Measurements from ENCODE around the gene NEK10.
"Not testable (repeated sequence)": the region's sequence is repeated elsewhere in the genome, so short reads cannot be mapped to it uniquely, and the experiment has no call there.

The NEK10 gene

DNA sequence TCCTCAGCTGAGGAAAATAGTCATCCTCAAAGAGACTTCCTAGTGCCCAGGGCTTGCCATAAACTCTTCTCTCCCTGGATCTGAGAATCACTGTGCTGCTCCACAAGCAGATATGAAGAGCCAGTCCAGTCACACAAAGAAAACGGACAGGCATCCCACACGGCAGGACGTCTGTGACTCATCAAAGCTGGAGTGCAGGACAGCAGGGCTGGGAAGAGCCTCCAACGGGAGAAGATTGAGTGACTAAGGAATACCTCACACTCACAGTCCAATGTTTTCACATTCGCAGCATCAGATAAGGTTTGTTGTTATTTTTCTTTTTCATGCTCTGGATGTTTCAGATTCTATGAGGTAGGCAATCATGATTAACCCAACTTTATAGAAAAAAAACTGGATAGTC, 57.8 kb downstream of the NEK10 start:
- DNase-seq (ENCODE audit: low read depth), result peak; percentile 98

DNA sequence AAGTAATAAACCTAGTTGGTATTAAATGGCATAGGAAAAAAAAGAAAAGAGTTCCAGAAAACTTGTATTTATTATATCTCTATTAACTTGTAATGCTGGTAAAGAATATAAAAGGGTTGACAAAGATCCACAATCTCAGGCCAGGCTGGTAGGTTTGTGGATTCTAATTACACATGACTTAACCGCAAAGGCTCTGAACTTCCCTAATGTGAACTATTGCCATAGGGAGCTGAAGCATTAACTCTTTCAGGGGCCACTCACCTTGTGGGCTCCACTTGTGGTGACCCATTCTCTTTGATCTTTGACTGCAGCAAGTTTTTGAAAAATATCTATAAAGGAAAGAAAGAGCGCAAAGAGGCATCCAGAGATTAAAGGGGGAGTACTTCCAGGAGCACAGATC, 58.5 kb downstream of the NEK10 start:
- DNase-seq (ENCODE audit: low read depth), result peak; percentile 31

DNA sequence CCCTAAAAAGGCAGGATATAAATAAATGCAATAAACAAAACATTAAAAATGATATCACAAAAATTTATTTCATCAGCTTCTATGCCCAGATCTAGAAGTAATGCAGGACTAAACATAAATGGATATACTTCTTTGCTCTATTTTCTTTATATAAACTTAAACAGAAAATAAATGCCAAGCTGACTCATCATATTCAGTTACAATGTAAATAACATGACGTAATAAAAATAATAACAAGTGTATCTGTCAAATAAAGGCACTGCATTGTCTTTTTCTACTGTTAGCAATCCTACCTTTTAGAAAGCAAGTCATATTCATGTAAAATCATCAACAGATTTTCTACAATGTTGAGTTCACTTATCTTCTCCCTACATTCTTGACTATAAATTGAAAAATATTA, 61.6 kb downstream of the NEK10 start:
- no peak for DNase-seq (ENCODE audit: low read depth)

DNA sequence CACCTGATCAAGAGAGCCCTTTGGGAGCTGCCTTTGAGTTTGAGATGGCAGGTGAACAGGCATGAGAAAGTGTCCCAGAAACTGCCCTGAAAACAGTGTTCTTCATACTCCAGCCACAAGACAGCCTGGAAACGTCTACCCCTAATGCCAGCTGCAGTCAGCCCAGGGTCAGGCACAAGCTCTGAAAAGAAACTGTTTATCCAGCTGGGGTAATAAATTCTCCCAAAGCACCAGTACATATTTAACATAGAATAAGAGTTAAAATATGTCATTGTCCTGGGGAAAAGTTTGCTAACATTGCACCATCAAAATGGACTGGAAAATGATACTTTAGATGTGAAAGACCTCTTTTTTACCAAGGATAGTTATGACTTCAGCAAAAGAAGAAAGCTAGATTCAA, 66.3 kb downstream of the NEK10 start:
- no peak for DNase-seq (ENCODE audit: low read depth)

DNA sequence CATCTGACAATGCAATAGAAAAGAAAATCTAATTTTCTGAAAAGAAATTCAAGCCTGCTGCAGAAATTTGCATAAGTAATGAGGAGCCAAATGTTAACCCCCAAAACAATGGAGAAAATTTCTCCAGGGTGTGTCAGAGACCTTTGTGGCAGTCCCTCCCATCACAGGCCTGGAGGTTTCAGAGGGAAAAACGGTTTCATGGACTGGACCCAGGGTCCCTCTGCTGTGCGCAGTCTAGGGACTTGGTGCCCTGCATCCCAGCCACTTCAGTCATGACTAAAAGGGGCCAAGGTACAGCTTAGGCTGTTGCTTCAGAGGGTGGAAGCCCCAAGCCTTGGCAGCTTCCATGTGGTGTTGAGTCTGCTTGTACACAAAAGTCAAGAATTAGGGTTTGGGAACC, 70.2 kb downstream of the NEK10 start:
- DNase-seq (ENCODE audit: low read depth), result not testable (repeated sequence)

DNA sequence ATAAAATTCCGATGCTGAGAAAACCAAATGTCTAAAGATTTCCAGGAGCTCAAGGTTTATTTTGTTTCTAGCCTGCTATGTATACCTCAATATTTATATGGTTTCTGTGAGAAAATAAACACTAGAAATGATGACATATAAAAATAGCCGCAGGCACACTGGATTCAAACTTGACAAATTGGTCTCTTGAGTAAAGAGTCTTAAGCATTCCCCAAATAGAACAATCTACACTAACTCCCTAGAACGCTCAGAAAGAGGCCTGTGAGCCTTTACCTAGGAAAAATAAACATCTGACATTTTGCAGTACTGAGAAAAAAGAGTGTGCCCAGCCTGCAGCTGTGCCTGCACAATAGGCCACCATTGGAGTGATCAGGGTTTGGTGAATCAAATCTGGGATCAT, 75.2 kb downstream of the NEK10 start:
- no peak for DNase-seq (ENCODE audit: low read depth)

DNA sequence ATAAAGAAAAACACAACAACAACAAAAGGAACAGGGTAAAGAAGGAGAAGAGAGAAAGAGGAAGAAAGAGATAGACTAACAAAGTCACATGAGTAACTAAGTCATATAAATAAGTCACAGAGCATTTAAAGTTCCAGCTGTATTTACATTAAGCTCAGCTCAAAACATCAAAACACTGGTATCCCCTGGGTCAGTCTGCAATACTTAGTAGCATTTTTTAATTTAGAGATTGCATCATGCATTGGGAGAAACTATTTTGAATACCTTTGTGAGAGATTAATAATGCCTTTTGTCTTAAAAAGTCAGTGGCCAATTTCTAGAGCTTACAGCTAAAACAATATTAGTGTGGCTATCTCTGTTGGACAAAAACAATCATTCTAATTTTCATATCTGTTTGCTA, 78.4 kb downstream of the NEK10 start:
- no peak for DNase-seq (ENCODE audit: low read depth)

DNA sequence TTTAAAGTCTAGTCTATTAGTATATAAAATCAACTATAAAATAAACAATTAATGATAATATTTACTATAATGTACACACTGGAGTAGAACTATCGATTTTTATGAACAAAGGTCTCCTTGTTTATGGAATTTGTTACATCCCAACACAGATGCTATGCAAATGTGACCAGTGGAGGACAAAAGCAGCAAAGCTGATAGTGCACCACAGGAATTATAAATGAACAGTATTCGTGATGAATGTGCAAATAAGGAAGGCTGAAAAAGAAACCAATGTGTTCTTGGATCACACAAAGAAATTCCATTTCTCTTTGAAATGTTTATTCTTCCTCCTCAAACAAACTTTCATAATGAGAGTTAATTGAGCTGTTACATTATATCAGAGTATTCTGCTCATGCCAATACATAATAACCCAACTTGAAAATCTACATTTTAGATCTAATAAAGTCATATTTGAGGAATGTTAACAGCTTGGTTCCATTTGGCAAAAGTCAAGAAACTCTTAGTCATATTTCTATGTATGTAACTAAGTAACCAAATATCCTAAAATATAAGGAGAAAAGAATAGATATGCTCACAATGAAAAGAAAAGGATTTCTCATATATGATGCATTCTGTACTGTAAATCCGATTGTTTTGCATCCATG, 79.3 kb downstream of the NEK10 start:
- no peak for DNase-seq (ENCODE audit: low read depth)

DNA sequence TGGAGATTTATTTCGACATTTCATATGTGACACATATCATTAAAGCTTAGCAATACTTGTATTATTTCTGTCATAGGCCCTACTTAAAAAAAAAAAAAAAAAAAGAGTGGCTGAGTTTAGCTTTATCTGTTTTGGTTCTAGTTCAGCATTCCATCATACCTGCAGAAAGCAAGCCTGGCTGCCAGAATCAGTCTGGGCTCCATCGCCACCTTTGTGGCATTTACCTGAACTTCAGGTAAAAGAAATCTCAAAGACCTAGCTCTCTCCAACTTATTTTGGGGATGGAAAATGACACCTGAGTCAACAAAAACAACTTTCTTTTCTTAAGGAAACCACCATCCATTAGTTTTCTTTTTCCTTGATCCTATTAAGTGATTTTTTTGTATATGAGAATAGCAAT, 82.1 kb downstream of the NEK10 start:
- no peak for DNase-seq (ENCODE audit: low read depth)

DNA sequence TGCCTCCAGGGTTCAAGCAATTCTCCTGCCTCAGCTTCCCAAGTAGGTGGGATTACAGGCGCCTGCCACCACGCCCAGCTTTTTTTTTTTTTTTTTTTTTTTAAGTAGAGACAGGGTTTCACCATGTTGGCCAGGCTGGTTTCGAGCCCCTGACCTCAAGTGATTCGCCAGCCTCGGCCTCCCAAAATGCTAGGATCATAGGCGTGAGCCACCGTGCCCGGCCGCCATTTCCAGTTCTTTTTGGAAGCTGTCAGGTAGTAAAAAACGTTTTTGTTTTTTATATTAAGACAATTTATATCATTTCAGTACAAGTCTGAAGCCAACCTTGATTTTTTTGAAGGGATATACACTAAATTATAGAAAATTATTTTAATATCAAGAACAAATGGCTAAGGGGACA, 82.7 kb downstream of the NEK10 start:
- DNase-seq (ENCODE audit: low read depth), result not testable (repeated sequence)

DNA sequence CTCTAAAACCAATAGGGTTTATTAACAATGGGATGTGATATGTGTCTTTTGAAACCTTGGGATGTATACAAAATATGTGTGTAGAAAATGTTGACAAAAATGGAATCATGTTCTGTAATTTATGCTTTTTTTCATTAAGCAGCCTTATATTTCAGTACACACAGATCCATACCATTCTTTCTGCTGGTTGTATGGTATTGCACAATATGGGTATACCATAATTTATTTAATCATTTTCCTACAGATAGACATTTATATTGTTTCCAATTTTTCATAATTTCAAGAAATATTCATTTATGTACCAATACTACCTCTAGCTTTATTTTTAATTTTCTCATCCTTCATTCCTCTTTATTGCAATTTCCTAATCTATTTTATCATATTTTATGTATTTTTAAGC, 83.5 kb downstream of the NEK10 start:
- DNase-seq (ENCODE audit: low read depth), result no peak

DNA sequence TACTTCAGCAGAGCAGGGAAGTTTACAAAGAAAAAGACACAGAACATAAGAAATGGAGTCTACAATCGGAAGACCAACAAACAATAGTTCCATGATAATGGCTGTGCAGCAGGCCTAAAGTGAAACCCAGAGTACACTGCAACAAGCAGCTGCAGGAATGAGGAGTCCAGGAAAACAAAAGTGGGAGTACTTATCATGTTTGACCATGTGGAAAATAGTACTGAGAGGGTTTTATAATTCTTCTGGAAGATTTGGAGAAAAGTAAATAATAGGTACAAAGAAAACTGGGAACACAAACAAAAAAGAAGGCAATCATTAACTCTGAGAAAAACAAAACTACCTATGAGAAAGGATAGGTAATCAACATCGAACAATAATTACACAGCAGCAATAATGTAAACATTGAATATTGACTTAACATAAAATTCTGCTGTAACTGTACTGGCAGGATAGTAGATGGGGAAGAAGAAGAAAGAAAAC, 87.5 kb downstream of the NEK10 start:
- DNase-seq (ENCODE audit: low read depth), result no peak

DNA sequence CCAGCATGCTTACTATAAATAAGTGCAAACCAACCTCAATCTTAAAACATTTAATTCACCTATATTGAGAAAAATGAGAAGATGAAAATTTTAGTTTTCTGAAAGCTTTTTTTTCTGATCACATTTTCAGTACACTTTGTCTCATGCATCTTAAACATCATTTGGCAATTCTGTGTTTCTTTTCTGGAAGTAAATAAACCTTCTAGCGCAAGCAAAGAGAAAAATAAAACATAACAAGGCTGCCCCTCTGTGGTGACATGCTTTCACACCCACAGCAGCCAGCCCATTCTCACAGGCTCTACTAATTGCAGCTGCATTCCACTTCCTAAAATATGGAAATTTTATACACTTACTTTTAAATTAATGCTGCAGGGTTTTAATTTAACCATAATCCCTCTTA, 90.1 kb downstream of the NEK10 start:
- peak; percentile 13 for DNase-seq (ENCODE audit: low read depth)

DNA sequence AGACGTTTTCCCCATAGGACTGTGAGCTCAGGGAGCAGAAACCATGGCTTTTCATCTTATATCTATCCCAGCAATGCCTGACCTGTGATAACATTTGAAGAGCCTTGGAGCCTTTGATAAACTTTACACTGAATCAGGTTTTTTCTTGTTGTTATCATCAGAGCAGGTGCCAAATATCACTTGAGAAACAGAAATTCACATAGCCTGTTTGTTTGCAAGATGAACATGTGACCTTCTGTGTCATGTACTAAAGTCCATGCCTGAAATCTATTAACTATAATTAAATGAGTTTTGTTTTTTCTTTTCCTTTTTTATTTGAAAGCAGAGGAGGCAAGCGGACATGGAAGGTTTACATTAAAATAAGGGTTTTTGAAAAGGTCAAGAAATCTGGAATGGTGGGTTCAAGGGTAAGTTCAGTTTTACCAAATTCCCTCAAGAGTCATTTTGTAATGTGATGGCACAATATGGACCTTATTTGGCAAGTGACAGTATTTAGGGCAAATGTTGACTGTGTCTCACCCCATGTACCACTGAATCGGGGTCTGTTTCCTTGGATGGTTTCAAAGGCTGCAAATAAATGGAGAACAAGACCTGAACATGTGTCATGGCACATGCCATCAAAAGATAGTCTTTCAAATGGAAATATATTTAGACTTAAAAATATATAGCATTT, 90.7 kb downstream of the NEK10 start:
- no peak for DNase-seq (ENCODE audit: low read depth)

DNA sequence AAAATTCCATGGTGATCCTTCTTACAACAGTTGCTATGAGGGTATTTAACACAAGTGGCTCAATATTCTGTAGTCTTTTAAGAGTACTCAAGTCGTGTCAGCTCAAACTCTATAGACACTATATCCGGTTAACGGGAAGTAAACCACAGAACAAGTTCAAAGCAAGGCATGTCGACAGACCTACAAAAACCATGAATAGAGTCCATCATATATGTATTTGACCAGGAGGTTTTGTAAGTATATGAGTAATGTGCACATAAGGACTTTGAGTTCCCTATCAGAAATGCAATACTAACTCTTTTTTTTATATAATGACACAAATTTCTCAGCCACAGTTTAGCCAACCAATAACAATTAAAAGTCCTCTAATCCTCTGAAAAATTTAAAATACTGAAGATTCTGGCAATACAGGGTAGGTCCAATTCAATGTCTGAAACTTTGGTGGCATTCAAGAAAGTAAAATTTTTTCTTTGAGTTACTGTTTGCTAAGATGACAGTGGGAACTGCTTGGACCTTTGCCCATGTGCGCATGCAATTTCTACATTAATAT, 93.7 kb downstream of the NEK10 start:
- no peak for DNase-seq (ENCODE audit: low read depth)

DNA sequence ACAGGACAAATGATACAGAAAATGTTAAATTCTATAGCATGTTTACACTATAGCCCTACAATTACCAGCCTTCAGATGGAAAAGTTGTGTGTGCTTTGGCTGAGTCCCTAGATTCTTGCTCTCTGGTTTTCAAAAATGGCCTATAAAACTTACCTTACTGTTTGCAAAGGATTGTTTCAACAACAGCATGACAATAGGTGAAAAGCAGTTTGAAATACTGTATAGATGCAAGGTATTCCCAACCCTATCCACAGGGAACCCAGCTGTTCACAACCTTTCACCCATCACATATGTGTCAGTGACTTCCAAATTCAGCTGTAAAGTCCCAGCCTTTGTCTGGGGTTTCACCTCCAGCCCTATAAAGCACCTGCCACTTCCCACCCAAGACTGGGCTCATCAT, 97.3 kb downstream of the NEK10 start:
- no peak for DNase-seq (ENCODE audit: low read depth)

DNA sequence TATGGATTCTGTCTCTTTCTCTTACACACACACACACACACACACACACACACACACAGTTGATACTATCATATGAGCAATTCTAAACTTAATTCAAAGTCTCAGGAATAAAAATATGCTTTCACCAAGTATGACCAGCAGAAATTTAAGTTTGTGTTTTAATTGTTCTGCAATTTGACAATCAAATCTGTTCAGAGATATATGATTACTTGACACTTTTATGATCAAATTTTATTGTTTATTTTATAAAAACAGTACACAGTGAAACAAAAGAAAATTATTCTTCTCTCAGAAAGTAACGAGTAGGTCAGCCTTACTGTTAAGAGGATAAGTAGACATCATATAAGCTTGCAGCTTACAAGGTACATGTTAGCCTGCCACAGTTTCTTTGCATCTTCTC, 114.3 kb downstream of the NEK10 start:
- no peak for DNase-seq (ENCODE audit: low read depth)

DNA sequence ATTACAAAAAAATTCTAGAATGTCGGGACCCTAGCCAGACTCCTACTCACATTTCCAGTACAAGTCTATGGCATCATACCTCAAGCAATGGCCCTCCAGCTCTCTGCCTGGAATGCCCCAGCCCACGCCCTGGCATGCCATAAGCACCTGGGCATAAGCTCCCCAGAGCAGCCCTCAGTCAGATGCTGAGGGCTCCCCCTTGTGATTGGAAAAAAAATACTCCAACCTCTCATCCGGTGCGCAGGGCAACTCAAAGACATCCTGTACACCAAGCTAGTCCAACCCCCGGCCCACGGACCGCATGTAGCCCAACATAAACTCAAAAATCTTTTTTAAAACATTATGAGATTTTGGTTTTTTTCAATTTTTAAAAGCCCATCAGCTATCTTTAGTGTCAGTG, 115.4 kb downstream of the NEK10 start:
- DNase-seq (ENCODE audit: low read depth), result peak; percentile 63

DNA sequence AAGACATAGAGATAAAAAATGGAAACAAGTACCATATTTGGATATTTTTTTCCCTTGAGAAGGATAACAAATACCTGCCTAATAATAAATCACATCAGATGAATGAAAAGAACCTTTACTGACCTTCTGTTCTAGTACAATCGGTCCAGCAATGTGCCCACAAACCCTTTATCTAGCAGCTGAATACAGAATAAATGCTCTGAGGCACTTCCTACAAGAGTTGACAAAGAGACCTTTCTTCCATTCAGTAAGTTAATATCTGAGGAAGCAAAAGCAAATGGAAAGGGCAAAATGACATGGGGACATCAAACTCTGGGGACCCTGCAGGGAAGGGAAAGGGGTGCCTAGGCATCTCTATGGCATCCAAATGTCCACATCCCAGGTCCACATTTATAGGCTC, 115.8 kb downstream of the NEK10 start:
- no peak for DNase-seq (ENCODE audit: low read depth)

DNA sequence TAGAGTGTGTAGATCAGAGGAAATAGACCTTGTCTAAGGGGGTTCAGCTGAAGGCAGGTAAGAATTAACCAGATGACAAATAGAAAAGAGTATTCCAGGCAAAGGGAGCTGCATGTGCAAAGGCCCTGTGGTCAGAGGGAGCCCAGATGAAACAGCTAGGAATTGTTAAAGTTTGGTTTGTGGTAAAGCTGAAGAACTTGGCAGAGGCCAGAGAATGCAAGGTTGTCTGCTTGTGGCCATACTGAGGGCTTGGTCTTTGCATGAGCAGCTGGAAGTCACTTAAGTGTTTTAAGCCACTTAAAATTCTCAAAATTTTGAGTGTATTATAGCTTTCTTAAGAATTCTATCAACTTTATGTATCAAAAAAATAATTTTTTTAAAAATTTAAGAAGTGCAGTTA, 116.5 kb downstream of the NEK10 start:
- no peak for DNase-seq (ENCODE audit: low read depth)

DNA sequence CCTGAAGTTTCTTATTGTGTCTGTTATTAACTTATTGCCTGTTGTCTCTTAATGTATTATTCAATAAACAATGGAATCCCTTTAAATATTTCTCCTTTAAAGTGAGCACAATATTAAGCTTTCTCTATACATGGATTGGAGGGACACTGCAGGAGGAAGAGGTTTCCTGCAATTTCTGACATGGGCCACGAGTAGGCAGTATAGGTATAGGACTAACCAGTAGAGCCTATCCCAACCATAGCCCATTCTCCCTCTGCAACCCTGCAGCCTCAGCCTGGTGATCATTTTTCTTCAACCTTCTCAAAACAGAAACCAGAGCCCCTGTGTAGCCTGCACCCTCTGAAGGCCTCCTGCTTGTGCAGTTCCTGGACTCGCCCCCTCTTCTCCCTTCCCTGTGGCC, 124.8 kb downstream of the NEK10 start:
- no peak for DNase-seq (ENCODE audit: low read depth)

DNA sequence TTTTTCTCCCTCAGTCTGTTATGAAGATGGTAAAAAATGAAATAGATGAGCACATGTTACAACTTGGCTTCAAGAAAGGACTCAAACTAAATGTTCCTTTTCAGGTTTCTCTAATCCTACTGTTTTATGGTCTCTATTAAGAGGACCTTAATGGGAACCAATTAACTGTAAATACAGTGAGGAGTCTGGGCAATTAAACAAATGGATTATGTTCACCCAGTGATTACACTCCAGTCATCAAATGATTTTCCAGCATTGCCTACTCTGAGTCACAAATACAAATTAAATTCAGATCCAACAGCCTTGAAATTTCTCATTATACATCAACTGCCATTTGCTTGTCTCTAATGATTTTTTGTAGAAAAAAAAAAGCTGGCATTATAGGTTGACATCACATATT, 129.2 kb downstream of the NEK10 start:
- no peak for DNase-seq (ENCODE audit: low read depth)

DNA sequence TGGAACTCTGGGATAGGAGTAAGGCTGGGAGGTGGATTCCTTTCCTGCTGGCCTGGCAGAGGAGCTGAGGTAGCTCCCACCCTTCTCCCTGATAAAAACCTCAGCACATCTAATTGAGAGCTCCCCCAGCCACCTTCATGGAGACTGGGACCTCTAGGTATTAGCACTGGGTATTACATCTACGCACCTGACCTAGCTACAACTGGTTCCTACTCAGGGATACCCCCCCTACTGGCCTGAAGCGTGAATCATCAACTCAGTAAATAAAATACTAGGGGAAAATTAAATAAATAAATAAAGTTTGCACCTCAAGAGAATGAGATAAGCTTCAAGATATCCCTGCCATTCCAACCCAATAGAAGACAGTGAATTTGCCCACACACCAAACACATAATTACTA, 140.4 kb downstream of the NEK10 start:
- peak; percentile 34 for DNase-seq (ENCODE audit: low read depth)

DNA sequence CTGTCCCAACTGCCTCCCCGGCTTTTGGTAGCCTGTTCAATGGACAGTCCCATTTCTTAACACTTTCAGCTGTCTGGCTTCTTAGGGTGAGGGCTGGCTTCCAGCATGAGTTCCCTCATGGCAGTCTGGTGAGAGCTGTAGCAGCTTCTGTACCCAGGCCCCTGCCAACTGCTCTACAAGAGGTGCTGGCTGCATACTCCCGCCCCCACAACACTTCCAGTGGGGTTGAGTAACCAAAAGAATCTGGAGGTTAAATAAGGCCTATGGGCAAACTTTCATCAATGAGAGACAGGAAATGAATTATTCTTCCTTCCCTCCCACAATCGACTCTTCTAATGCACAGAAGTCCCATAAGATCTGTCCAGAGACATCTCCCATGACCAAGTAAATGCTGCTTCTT, 145.0 kb downstream of the NEK10 start:
- DNase-seq (ENCODE audit: low read depth), result peak; percentile 19

Data from ELR (cell line).